Esophagus (tissue), 2 donors: ENCODE measurements around the gene GFAP. TPM values are rescaled to one million over a fixed set of nuclear protein-coding genes. Genes with fewer than 3 reads are reported as not detected.

Source experiments
- H3K27ac ChIP-seq, 2 donors: one replicate each; pipeline ENCODE4 v1.5.1; 2013; ENCODE audit warnings: low read depth in 2 of 2, mild to moderate bottlenecking in 2 of 2, inconsistent platforms in 1 of 2, low read length in 1 of 2, moderate library complexity in 1 of 2
- H3K27me3 ChIP-seq, 2 donors: one replicate each; pipeline ENCODE4 v1.6.1; 2013; ENCODE audit warnings: low read length in 2 of 2, control low read depth in 1 of 2, mild to moderate bottlenecking in 1 of 2; ENCODE audit not compliant: insufficient read depth in 2 of 2, control insufficient read depth in 1 of 2
- H3K36me3 ChIP-seq, 2 donors: one replicate each; pipeline ENCODE4 v1.6.1; 2013; ENCODE audit warnings: low read length in 1 of 2; ENCODE audit not compliant: control insufficient read depth in 2 of 2, insufficient read depth in 2 of 2
- H3K4me1 ChIP-seq, 2 donors: one replicate each; pipeline ENCODE4 v1.6.1; 2013; ENCODE audit warnings: low read length in 1 of 2; ENCODE audit not compliant: control insufficient read depth in 2 of 2, insufficient read depth in 2 of 2
- H3K4me3 ChIP-seq, 2 donors: one replicate each; pipeline ENCODE4 v1.5.1; 2013; ENCODE audit warnings: low read length in 2 of 2, mild to moderate bottlenecking in 2 of 2, low read depth in 1 of 2, moderate library complexity in 1 of 2
- H3K9me3 ChIP-seq, 2 donors: one replicate each; pipeline ENCODE4 v1.6.1; 2013; ENCODE audit warnings: mild to moderate bottlenecking in 2 of 2, low read depth in 1 of 2, low read length in 1 of 2, moderate library complexity in 1 of 2; ENCODE audit not compliant: control insufficient read depth in 2 of 2, insufficient read depth in 1 of 2
- WGBS, 2 donors: extraction: QIAGEN DNeasy Blood & Tissue Kit; methylation state at CpG; one replicate each; pipeline ENCODE4 v1.1.7; 2013; 5-methylcytosine and 5-hydroxymethylcytosine counted together
- polyA plus RNA-seq, 2 donors: library from polyadenylated mRNA; stranded (reverse); fragments of 200-250 nt; gene quantifications; one replicate each; pipeline ENCODE4 v1.2.3, GENCODE V29; 2013
- donor health status: healthy with polysubstance abuse.
- donor health status: Bipolar disorder and iron deficiency.

Gene GFAP
- polyA plus RNA-seq, 2 donors = 0.08 TPM; not detected in 1

DNA sequence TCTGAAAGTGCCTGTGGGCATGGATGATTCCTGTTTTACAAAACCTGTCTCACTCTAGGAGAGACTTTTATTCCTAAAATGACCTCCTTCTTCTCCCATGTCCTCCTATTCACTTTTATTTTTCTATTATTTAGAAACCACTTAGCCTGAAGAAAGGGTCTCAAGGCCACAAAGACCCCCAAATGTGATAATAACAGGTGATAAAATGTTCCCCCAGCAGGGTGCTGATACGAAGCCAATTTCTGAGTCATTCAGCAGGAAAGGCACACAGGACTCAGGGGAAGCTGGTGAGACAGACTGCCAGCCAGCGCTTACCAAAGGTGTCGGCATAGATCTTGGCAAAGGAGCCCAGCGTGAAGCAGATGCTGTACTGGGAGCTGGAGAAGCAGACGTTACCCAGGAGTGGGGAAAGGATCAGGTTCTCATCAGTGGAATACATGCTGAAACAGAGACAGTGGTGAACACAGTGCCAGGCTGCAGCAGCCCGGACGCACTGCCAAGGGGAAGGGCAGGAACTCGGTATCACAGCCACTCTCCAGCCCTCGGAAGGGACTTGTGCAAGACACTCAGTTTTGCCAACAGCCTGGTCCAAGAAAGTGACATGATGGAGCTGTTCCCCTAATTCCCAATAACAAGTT, 43.0 kb downstream of the GFAP start:
- 63 to 76% methylated on average over 9 of the region's 9 CpGs for WGBS, 2 donors
- Histone ChIP-seq H3K27ac (no peak overlapping the region), H3K4me1 (no peaks in the 10 kb centered on the region)

DNA sequence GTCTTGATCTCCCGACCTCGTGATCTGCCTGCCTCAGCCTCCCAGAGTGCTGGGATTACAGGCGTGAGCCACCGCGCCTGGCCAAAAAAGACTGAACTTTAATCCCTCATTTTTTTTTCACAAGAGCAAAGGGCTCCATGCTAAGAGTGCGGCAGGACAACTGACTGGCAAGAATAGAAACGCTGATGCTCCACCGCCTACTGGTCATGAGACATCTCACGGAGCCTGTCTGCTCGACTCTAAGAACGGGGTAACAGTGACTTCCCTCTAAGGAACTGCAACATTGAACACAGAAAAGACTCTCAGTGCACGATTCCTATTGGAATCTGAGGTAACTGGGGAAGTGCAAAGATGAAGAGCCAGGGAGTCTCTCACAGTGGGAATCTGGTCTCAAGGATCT, 43.7 kb downstream of the GFAP start:
- Histone ChIP-seq H3K36me3 (peaks cover 20 to 30% of the 10 kb centered on the region in 2 donors), H3K27me3 (no peaks in the 10 kb centered on the region), H3K4me1 (no peaks in the 10 kb centered on the region), H3K9me3 (no peaks in the 10 kb centered on the region), H3K4me3 (no peak overlapping the region), H3K27ac (no peak overlapping the region)
- WGBS, 2 donors = 96 to 97% methylated on average over 12 of the region's 12 CpGs

More for the DNA sequence above, 43.0 kb downstream of the GFAP start:
- peaks cover 23 to 30% of the 10 kb centered on the region in 2 donors for H3K36me3 ChIP-seq
- no peaks in the 10 kb centered on the region for H3K9me3 ChIP-seq
- no peaks in the 10 kb centered on the region for H3K27me3 ChIP-seq
- no peak overlapping the region for H3K4me3 ChIP-seq

DNA sequence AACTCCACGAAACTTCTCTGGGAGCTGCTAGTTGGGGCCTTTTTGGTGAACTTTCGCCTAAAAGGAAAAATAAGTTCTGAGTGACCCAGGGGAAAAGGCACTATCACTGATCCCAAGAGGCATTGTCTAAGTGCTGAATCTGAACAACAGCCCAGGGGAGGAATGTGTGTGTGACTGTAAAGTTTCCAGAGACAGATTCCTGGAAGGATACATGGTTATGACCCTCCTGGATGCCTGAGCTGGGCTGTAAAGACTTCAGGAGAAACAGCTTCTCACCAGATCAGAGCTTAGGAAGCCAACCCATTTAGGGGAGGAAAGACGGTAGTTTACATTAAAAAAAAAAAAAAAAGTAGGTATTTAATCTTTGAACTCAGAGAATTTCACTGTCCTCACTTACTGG, 47.5 kb downstream of the GFAP start:
- Histone ChIP-seq H3K9me3 (no peaks in the 10 kb centered on the region), H3K4me3 (no peak overlapping the region), H3K27ac (no peak overlapping the region), H3K4me1 (no peaks in the 10 kb centered on the region), H3K27me3 (no peaks in the 10 kb centered on the region), H3K36me3 (peaks cover 6 to 36% of the 10 kb centered on the region in 2 donors)
- WGBS, 2 donors = 86 to 89% methylated on average over 3 of the region's 3 CpGs

- H3K4me3 ChIP-seq = no peak overlapping the region
- no peak overlapping the region for H3K27ac ChIP-seq
- 80 to 86% methylated on average over 6 of the region's 6 CpGs for WGBS, 2 donors
- no peaks in the 10 kb centered on the region for H3K27me3 ChIP-seq
- H3K9me3 ChIP-seq = no peaks in the 10 kb centered on the region
- no peaks in the 10 kb centered on the region for H3K4me1 ChIP-seq
- H3K36me3 ChIP-seq = peaks cover 3 to 33% of the 10 kb centered on the region in 2 donors
Measured at GRCh38 chr17:44865931-44866330, 49.4 kb downstream of the GFAP start.

DNA sequence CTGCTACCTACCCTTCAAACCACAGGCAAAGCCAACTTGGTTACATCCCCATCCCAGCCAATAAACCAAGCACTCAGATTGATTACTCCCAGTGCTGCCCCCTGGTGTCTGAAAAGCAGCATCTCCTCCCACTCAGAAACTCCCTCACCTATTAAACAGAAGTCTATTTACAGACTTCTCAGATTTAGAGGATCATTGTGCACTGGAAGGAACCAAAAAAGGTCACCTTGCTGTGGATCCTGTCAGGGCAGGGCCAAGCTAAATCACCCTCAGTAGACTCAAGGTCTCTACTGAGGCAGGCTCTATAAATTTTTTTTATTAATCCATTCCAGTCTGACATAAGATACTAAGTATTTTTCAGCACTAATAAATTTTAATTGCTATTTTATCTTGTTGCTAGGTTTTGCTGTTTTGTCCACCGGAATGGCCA, 50.1 kb downstream of the GFAP start:
- Histone ChIP-seq H3K36me3 (peaks cover 6 to 32% of the 10 kb centered on the region in 2 donors), H3K9me3 (no peaks in the 10 kb centered on the region), H3K4me1 (no peaks in the 10 kb centered on the region), H3K27ac (no peak overlapping the region), H3K4me3 (no peak overlapping the region), H3K27me3 (no peaks in the 10 kb centered on the region)
- WGBS, 2 donors = 54 to 56% methylated on average over 1 of the region's 1 CpG

DNA sequence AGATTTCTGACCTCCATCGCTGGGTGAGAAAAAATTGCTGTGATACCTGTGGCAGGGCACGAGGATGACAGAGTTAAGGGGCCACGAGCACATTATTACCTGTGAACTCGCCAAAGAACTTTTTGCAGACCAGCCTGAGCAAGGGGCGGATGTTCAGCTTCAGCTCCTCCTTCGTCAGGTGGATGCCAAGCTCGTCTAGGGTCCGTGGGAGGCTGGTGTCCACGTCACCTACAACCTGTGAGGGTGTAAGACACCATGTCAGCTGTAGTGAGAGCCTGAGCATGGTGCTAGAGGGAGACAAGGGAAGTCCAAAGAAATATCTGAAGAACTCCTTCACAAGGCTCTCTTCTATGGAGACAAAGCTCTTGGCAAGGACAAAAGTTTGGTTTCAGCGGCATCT, 50.5 kb downstream of the GFAP start:
- no peaks in the 10 kb centered on the region for H3K27me3 ChIP-seq
- H3K4me1 ChIP-seq = no peaks in the 10 kb centered on the region
- H3K36me3 ChIP-seq = peaks cover 10 to 36% of the 10 kb centered on the region in 2 donors
- no peak overlapping the region for H3K4me3 ChIP-seq
- no peaks in the 10 kb centered on the region for H3K9me3 ChIP-seq
- no peak overlapping the region for H3K27ac ChIP-seq
- WGBS, 2 donors = 67 to 69% methylated on average over 10 of the region's 10 CpGs

DNA sequence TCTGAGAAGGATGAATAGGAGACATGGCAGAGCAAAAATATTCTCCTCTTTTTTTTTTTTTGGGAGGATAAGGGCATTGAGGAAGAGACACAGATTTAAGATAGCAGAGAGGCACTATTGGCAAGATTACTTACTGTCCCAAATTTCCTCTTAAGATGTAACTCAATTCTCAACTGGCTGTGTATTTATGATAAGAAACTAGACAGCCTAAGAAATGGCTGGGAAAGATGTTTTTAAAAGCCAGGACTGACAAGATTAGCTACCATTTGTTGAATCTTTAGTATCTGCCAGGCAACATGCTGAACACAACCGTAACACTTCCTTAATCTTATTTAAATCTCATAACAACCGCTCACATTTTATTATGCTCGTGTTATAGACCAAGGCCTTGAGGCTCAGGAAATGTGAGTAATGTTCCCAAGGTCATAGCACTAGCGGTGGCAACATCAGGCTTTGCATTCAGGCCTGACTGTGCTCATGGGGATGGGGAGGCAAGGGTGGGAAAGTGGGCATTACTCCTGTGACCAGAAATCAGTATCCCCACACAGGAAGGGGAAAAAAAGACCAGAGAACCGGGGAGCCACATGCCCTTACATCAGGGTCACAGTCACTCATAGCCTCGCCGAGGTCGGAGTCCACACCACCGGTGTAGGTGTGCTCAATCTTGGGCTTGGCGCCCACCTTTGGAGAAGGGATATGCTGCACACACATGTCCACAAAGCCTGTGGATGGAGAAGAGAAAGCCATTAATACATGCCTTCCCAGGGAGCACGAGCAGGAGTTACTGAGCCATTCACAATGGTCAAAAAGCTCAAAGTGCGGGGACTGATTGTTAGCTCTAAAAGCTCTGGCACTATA, 52.0 kb downstream of the GFAP start:
- Histone ChIP-seq H3K36me3 (peaks cover 18 to 42% of the 10 kb centered on the region in 2 donors), H3K27me3 (no peaks in the 10 kb centered on the region), H3K4me3 (no peak overlapping the region), H3K4me1 (no peaks in the 10 kb centered on the region), H3K27ac (no peak overlapping the region), H3K9me3 (no peaks in the 10 kb centered on the region)
- 80 to 88% methylated on average over 12 of the region's 12 CpGs for WGBS, 2 donors

DNA sequence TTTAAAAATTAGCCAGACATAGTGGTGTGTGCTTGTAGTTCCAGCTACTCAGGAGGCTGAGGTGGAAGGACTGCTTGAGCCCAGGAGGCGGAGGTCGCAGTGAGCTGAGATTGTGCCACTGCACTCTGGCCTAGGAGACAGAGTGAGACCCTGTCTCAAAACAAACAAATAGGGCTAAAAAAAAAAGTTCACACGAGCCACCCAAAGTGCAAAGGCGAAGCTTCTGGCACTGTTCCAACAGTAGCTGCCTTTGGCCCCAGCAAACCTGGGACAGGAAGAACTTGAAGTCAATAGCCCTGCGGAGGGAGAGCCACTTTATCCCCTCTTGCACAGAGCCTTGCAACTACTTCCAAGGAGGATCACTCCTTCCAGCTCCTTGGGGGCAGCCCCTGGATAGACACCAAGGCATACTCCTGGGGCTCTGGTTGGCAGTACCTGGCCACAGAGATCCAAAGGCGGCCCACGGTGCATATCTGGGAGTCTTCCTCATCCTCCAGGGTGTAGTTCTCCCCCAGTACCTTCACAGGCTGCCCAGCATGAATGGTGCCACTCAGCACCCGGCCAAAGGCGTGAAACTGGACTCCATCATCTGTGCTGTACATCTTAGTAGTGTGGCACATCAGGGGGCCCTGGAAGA, 52.9 kb downstream of the GFAP start:
- H3K9me3 ChIP-seq = no peaks in the 10 kb centered on the region
- peaks cover 19 to 39% of the 10 kb centered on the region in 2 donors for H3K36me3 ChIP-seq
- H3K27me3 ChIP-seq = no peaks in the 10 kb centered on the region
- H3K4me3 ChIP-seq = no peak overlapping the region
- no peak overlapping the region for H3K27ac ChIP-seq
- no peaks in the 10 kb centered on the region for H3K4me1 ChIP-seq
- WGBS, 2 donors = 87 to 93% methylated on average over 9 of the region's 9 CpGs

- Histone ChIP-seq H3K4me1 (no peaks in the 10 kb centered on the region), H3K27me3 (no peaks in the 10 kb centered on the region), H3K4me3 (no peak overlapping the region), H3K36me3 (peaks cover 31 to 43% of the 10 kb centered on the region in 2 donors), H3K9me3 (no peaks in the 10 kb centered on the region), H3K27ac (no peak overlapping the region)
- 83 to 93% methylated on average over 5 of the region's 5 CpGs for WGBS, 2 donors
Measured at GRCh38 chr17:44859701-44860100, 55.6 kb downstream of the GFAP start.
